Vagina (tissue), 2 donors: ENCODE data around the gene CISH.

Source experiments
- CTCF ChIP-seq, 3 experiments: fragments of 450-650 bp in 2 of 3; fragments of 200-600 bp in 1 of 3; sonication (generic) in 1 of 3; IDR thresholded peaks; one replicate each; pipeline ENCODE4 v1.5.1; 2017 to 2019; ENCODE audit warnings: antibody characterized with exemption in 3 of 3, mild to moderate bottlenecking in 2 of 3, moderate library complexity in 2 of 3
- POLR2A ChIP-seq, 2 donors: fragments of 450-650 bp; IDR thresholded peaks; one replicate each; pipeline ENCODE4 v1.6.1; 2017; ENCODE audit warnings: antibody characterized with exemption in 2 of 2, mild to moderate bottlenecking in 2 of 2, moderate library complexity in 2 of 2
- POLR2AphosphoS5 ChIP-seq, 2 donors: sonication (generic); formaldehyde crosslinking; IDR thresholded peaks; one replicate each; pipeline ENCODE4 v1.9.0; 2017; ENCODE audit warnings: antibody characterized with exemption in 2 of 2, mild to moderate bottlenecking in 2 of 2, low read depth in 1 of 2; ENCODE audit not compliant: insufficient read depth in 1 of 2

- TF ChIP-seq POLR2A (IDR thresholded peaks at IDR 0.05) (no peak), CTCF (IDR thresholded peaks at IDR 0.05) (no peak), POLR2AphosphoS5 (IDR thresholded peaks at IDR 0.05; ENCODE audit: insufficient read depth in 1 of 2, low read depth in 1 of 2) (no peak)
Measured at GRCh38 chr3:50606596-50606995, 5.0 kb downstream of the CISH start.
